Measurements from ENCODE around the gene PLA2G4A.

Gene PLA2G4A

DNA sequence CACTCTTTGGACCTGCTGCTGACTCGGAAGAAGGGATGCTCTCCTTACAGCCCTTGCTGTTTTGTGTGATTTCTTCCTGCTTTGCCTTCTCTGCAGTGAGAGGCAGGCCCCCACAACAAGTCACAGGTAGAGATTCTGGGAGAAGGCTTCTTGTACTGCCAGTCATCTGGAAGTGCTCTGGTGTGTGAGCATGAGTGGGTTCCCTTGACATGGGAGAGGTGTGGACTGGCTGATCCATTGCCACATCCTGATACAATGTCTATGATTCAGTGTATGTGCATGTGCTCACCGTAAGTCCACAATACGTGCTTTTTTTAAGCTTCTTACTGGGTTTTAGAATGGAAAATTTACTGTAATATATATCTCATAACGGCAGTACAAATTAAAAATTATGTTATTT, 46.0 kb upstream of the PLA2G4A start:
- TF ChIP-seq, protein P1, sequence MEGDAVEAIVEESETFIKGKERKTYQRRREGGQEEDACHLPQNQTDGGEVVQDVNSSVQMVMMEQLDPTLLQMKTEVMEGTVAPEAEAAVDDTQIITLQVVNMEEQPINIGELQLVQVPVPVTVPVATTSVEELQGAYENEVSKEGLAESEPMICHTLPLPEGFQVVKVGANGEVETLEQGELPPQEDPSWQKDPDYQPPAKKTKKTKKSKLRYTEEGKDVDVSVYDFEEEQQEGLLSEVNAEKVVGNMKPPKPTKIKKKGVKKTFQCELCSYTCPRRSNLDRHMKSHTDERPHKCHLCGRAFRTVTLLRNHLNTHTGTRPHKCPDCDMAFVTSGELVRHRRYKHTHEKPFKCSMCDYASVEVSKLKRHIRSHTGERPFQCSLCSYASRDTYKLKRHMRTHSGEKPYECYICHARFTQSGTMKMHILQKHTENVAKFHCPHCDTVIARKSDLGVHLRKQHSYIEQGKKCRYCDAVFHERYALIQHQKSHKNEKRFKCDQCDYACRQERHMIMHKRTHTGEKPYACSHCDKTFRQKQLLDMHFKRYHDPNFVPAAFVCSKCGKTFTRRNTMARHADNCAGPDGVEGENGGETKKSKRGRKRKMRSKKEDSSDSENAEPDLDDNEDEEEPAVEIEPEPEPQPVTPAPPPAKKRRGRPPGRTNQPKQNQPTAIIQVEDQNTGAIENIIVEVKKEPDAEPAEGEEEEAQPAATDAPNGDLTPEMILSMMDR (IDR thresholded peaks at IDR 0.05; ENCODE audit: insufficient read depth, low read length) = no peak
- no peak for TF ChIP-seq GABPA (IDR thresholded peaks at IDR 0.05; ENCODE audit: low read depth)
- no peak for TF ChIP-seq POLR2AphosphoS5 (IDR thresholded peaks at IDR 0.05; ENCODE audit: low read depth)
- no peak for TF ChIP-seq SPI1 (IDR thresholded peaks at IDR 0.05; ENCODE audit: borderline replicate concordance, low read depth)
- TF ChIP-seq, protein P2, sequence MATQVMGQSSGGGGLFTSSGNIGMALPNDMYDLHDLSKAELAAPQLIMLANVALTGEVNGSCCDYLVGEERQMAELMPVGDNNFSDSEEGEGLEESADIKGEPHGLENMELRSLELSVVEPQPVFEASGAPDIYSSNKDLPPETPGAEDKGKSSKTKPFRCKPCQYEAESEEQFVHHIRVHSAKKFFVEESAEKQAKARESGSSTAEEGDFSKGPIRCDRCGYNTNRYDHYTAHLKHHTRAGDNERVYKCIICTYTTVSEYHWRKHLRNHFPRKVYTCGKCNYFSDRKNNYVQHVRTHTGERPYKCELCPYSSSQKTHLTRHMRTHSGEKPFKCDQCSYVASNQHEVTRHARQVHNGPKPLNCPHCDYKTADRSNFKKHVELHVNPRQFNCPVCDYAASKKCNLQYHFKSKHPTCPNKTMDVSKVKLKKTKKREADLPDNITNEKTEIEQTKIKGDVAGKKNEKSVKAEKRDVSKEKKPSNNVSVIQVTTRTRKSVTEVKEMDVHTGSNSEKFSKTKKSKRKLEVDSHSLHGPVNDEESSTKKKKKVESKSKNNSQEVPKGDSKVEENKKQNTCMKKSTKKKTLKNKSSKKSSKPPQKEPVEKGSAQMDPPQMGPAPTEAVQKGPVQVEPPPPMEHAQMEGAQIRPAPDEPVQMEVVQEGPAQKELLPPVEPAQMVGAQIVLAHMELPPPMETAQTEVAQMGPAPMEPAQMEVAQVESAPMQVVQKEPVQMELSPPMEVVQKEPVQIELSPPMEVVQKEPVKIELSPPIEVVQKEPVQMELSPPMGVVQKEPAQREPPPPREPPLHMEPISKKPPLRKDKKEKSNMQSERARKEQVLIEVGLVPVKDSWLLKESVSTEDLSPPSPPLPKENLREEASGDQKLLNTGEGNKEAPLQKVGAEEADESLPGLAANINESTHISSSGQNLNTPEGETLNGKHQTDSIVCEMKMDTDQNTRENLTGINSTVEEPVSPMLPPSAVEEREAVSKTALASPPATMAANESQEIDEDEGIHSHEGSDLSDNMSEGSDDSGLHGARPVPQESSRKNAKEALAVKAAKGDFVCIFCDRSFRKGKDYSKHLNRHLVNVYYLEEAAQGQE (IDR thresholded peaks at IDR 0.05; ENCODE audit: insufficient replicate concordance, low read depth) = no peak
- no peak for DNase-seq (ENCODE audit: low read depth in 1 of 2, low spot score in 1 of 2)
- Histone ChIP-seq H3K27me3 (ENCODE audit: insufficient read depth, poor library complexity, severe bottlenecking) (no peaks in the 10 kb centered on the region), H3K4me3 (replicated peaks; ENCODE audit: insufficient read depth, low read length) (no peak overlapping the region), H3K27ac (replicated peaks) (no peak overlapping the region)

DNA sequence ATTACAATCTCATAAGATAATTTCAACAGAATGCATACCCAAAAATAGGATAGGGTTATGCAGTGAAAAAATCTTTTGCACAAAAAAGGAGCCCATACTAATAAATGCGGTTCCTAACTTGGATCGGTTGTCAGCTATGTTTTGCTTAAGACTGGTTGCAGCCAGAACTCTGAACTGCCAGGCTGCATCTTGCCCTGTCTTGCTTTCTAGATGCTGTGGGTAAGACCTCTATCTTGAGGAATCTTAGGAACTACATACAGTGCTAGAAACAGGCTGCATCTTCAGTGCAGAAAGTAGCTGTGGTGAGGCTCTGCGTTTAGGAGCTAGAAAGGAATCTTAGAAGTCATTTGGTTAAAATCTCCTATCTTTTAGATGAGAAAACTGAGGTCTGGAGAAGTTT, 45.6 kb upstream of the PLA2G4A start:
- TF ChIP-seq, protein P2 (IDR thresholded peaks at IDR 0.05; ENCODE audit: insufficient replicate concordance, low read depth) = no peak
- TF ChIP-seq SPI1 (IDR thresholded peaks at IDR 0.05; ENCODE audit: borderline replicate concordance, low read depth) = no peak
- TF ChIP-seq, protein P1 (IDR thresholded peaks at IDR 0.05; ENCODE audit: insufficient read depth, low read length) = no peak
- TF ChIP-seq GABPA (IDR thresholded peaks at IDR 0.05; ENCODE audit: low read depth) = no peak
- TF ChIP-seq POLR2AphosphoS5 (IDR thresholded peaks at IDR 0.05; ENCODE audit: low read depth) = no peak

DNA sequence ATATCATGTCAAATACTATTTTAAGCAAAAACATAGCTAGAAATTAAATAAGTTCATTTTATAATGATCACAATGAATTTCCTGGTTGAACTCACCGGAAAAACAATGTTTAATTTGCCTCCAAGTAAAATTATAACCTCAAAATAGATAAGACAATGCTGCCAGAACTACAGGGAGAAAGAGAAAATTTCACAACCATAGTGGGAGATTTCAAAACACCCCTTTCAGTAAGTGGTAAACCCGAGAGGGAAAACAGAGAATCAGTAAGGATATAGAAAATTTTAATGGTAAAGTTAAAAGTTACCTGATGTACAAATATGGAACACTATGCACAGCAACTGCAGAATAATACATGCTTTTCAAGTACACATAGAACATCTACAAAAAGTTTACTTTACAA, 43.2 kb upstream of the PLA2G4A start:
- Histone ChIP-seq H3K4me3 (replicated peaks; ENCODE audit: insufficient read depth, low read length) (no peak overlapping the region), H3K27me3 (ENCODE audit: insufficient read depth, poor library complexity, severe bottlenecking) (no peaks in the 10 kb centered on the region), H3K27ac (replicated peaks) (no peak overlapping the region)
- TF ChIP-seq, protein P1 (IDR thresholded peaks at IDR 0.05; ENCODE audit: insufficient read depth, low read length) = no peak
- DNase-seq (ENCODE audit: low read depth in 1 of 2, low spot score in 1 of 2) = peak in 1 of 2 experiments; percentile 15

More for the DNA sequence above, 45.6 kb upstream of the PLA2G4A start:
- no peak overlapping the region for H3K4me3 ChIP-seq (replicated peaks; ENCODE audit: insufficient read depth, low read length)
- H3K27me3 ChIP-seq (ENCODE audit: insufficient read depth, poor library complexity, severe bottlenecking) = no peaks in the 10 kb centered on the region
- no peak overlapping the region for H3K27ac ChIP-seq (replicated peaks)
- DNase-seq (ENCODE audit: low read depth in 1 of 2, low spot score in 1 of 2) = no peak

DNA sequence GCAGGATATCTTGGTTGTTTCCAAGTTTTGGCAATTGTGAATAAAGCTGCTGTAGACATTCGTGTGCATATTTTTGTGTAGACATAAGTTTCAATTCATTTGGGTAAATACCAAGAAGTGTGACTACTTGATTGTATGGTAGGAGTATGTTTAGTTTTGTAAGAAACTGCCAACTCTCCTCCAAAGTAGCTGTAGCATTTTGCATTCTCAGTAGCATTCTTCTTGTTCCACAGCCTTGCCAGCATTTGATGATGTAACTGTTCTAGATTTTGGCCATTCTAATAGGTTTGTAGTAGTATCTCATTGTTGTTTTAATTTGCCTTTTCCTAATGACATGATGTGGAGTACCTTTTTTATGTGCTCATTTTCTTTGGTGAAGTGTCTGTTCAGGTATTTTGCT, 38.6 kb upstream of the PLA2G4A start:
- no peaks in the 10 kb centered on the region for H3K27me3 ChIP-seq (ENCODE audit: insufficient read depth, poor library complexity, severe bottlenecking)
- TF ChIP-seq, protein P2 (IDR thresholded peaks at IDR 0.05; ENCODE audit: insufficient replicate concordance, low read depth) = no peak
- TF ChIP-seq, protein P1 (IDR thresholded peaks at IDR 0.05; ENCODE audit: insufficient read depth, low read length) = no peak
- TF ChIP-seq SPI1 (IDR thresholded peaks at IDR 0.05; ENCODE audit: borderline replicate concordance, low read depth) (no peak), POLR2AphosphoS5 (IDR thresholded peaks at IDR 0.05; ENCODE audit: low read depth) (no peak), GABPA (IDR thresholded peaks at IDR 0.05; ENCODE audit: low read depth) (no peak)
- H3K4me3 ChIP-seq (replicated peaks; ENCODE audit: insufficient read depth, low read length) = no peak overlapping the region
- DNase-seq (ENCODE audit: low read depth in 1 of 2, low spot score in 1 of 2) = no peak
- H3K27ac ChIP-seq (replicated peaks) = no peak overlapping the region
